Left renal cortex interstitium (tissue), 4 donors: Measurements from ENCODE around the gene ROMO1. TPM values are rescaled to one million over a fixed set of nuclear protein-coding genes. Genes with fewer than 3 reads are reported as not detected.
A peak's percentile ranks its signal among the peaks of the same experiment; 100 is the strongest.
"Not testable (repeated sequence)": the region's sequence is repeated elsewhere in the genome, so short reads cannot be mapped to it uniquely, and the experiment has no call there.

ENCODE experiments used
- DNase-seq, 4 donors: peaks; one replicate each; pipeline ENCODE4 v3.0.0-alpha.2; 2013; ENCODE audit warnings: low read depth in 4 of 4, low spot score in 2 of 4, missing footprints in 1 of 4
- polyA plus RNA-seq, 4 donors: library from polyadenylated mRNA; unstranded; fragments of 120-200 nt; gene quantifications; one replicate each; pipeline ENCODE4 v1.2.1, GENCODE V29; 2013; ENCODE audit not compliant: insufficient read length in 4 of 4

Gene ROMO1
- polyA plus RNA-seq, 4 donors: 56.9 to 132 (median 88.8) TPM

DNA sequence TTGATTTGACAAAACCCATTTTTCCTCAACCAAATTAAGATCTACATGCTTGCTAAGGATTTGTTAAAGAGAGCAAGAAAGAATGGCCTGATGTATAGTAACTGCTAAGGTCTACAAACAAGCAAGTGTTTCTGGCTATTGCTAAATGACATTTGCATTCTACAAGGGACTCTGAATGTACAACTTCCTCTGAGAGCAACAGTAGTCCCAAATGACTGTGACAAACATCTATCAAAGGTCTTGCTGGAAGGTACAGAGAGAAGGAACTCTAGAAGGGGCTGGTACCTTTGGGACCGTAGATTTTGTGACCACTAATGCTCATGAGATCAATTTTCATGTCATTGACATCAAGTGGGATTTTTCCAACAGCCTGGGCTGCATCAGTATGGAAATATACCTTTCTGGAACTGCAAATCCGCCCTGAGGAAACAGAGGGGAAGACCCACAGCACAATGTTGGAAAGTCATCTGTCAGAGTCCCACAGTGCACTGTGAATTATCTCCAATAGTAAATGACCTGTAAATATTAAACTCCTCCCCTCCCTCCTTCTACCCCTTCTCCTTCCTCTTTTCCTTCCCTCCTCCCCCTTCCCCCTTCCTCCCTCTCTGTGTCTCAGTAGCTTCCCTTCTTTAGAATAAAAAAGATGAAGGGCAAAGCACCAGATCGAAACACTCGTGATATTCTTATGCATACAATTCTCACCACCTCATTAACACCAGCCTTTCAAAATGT is 18.6 kb upstream of the ROMO1 start:
- no peak for DNase-seq

DNA sequence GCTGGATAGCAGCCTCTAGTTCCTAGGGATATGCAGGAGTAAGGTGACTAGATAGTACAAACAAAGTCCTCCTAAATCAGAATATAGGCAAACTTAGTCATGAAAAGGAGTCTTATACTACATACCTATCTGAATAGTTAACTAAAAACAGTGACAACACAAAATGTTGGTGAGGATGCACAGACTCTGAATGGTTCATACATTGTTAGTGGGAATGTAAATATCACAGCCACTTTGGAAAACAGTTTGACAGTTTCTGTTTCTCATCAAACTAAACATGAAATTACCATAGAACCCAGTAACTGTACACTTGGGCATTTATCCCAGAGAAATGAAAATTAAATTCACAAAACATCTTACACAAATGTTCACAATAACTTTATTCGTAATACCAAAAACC is 17.2 kb upstream of the ROMO1 start:
- DNase-seq: no peak

DNA sequence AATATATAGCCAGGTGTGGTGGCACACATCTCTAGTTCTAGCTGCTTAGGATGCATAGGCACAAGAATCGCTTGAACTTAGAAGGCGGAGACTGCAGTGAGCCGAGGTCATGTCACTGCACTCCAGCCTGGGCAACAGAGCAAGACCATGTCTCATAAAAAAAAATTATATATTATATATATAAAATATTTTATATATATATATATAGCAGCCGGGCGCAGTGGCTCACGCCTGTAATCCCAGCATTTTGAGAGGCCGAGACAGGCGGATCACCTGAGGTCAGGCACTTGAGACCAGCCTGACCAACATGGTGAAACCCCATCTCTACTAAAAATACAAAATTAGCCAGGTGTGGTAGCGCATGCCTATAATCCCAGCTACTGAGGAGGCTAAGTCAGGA is 13.8 kb upstream of the ROMO1 start:
- not testable (repeated sequence) for DNase-seq

DNA sequence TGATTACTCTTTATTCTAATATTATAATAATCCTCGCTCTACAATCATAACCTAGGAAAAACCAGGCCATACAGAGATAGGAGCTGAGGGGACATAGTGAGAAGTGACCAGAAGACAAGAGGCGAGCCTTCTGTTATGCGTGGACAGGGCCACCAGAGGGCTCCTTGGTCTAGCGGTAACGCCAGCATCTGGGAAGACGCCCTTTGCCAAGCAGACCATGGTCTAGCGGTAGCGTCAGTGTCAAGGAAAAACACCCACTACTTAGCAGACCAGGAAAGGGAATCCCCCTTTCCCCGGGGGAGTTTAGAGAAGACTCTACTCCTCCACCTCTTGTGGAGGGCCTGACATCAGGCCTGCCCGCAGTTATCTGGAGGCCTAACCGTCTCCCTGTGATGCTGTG is 12.3 kb upstream of the ROMO1 start:
- not testable (repeated sequence) for DNase-seq

DNA sequence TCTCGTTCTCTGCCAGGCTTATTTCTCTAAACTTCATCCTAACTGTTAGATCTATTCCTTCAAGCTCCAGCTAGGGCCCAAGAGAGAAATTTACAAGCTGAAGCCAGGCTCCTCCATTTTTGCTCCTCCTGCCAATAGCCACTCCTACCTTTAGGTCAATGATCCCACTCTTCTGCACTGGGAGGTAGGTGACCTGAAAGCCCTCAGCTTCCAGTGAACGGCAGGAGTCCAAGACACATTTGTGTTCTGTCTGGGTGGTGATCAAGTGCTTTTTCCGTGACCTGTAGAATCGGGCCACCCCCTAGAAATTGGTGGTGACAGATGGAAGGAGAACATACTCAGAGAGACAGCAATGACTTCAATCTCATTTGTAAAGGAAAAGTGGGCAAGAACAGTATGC is 8.9 kb upstream of the ROMO1 start:
- no peak for DNase-seq

DNA sequence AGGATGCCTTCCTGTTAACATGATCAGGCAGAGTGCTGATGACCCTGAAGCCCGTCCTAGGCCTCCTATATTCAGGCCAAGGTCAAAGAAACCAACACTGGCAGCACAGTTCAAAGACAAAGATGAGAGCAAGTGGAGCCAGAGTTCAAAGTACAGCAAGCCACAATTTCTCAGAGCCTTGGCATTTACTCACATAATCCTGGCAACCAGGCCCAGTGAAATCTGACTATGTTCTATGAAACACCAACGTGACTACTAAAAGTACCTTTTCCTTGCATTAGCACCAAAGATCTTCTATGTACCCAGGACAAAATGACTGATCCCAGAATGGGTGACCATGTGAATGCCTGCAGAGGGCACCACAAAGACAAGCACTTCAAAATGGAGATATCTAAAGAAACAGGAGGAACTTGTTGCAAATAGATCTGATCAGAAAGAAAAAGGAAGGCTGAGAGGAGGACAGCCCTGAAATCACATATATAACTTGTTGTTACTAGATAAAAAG is 3.9 kb upstream of the ROMO1 start:
- no peak for DNase-seq

DNA sequence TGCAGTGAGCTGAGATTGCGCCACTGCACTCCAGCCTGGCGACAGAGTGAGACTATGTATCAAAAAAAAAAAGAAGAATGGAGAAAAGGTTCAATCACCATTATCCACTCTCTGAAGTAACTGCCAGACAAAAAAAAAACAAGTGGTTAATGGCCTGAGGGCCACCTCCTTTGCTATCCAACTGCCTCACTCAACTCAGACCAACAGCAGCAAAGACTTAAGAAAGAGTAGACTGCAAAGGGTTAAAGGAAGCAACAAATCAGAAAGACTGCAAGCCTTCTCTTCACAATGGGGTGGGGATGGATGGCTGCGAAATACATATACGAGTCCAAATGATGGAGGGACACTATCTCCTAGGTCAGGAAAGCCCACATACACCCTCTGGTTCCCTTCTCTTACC is 3.2 kb upstream of the ROMO1 start:
- DNase-seq: no peak

DNA sequence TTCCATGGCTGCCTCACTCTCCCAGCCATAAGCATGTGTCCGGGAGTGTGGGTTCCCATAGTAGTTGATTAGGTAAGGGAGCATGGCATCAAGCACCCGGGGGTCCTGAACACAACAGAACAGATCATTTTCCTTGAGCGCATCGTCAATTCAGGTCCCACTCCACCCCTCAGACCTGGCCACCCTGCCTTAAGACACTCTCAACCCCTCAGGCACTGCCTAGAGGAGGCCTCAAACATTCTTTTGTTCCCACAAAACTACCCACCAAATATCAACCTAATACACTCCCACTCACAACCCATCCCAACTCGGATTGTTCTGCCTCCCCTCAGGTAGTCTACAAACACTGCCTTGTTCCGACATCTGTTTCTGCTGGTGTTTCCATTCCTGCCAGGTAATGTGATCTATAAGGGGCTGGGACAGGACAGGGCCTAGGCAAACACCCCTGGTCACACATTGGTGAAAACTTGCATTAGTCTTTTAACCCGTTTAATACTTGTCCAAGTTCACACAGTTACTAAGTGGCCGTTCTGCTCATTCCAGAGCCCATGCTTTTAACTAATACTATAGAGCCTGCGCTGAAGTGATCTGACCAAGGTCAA is 1.4 kb upstream of the ROMO1 start:
- DNase-seq: no peak

DNA sequence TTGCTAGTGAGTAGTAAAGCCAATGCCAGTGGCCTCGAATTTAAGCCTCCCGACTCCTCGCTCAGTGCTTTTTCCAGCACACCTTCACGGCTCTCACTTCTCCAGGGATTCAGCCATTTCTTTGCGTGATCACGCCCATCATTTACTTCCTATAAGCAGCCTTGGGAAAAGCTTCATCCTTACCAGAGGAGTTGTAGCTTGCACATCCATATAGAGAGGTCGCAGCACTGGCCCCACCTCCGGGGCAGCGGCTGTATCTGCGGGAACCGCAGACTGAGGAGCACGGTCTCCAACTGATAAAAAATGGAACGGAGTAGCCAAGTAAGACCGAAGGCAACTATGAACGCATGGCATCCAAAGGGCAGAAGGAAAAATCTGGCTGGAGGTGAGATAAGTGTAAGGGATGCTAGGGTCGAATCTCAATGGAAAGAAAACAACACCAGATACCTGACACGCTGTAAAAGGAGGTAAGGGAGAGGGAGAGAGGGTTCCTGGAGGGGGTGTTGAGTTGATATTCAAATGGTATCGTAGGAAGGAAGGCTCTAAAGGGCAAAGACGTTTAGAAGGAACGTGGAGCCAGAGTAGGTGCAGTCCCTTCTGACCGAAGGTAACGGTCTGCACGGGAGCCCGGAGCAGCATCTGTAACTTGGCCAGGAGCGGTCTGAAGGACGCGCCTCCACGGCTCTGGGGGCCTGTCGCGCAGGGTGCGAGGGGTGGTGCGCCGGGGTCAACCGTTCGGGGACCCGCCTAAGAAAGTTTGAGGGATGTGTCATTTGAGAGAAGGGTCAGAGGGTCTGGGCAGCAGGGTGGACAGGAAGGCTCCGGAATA is 693 bp upstream of the ROMO1 start:
- peak in 1 of 4 donors; percentile 10 for DNase-seq

DNA sequence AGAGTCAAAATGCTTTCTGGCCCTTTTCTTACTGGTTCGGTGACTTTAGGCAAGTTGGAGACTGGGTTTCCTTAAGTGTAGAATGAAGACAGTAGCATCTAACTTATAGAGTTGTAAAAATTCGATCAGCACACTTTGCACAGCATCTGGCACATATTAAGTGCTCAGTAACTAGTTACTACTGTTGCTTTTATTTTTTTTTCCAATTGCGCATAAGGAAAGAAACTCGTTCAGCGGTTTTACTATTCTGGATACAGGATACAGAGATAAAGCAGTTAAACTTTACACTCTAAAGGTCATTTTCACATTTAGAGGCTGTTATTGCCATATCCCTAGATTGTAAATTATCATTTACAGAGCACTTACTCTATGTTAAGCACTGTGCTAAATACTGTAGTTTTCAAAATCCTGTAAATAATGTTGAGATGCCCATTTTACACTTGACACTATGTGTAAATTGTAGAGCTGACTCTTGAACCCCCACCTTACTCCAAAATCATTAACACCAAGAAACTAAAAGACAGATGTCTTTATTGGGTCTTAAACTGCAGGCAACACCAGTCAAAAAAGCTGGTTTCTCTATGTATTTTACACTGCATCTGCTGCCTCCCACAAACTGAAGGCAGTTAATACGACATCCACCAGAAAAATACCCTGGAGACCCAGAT is 886 bp downstream of the ROMO1 start:
- DNase-seq: no peak

DNA sequence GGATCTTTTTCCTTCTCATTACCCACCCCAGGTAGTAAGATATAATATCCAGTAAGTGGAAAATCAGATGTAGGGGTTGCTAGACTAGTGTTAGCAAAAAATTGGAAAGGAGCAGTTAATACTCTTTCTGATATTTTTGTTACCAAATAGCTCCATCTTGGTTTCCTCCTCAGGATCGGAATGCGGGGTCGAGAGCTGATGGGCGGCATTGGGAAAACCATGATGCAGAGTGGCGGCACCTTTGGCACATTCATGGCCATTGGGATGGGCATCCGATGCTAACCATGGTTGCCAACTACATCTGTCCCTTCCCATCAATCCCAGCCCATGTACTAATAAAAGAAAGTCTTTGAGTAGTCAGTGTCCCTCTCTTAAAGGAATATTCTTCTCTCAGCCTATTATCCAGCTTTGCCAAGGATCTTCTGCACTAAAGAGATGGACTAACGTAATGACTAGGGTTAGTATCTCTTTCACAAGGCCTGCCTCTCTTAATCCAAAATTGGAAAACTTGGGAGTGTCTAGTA is 1.5 kb downstream of the ROMO1 start:
- DNase-seq: no peak

DNA sequence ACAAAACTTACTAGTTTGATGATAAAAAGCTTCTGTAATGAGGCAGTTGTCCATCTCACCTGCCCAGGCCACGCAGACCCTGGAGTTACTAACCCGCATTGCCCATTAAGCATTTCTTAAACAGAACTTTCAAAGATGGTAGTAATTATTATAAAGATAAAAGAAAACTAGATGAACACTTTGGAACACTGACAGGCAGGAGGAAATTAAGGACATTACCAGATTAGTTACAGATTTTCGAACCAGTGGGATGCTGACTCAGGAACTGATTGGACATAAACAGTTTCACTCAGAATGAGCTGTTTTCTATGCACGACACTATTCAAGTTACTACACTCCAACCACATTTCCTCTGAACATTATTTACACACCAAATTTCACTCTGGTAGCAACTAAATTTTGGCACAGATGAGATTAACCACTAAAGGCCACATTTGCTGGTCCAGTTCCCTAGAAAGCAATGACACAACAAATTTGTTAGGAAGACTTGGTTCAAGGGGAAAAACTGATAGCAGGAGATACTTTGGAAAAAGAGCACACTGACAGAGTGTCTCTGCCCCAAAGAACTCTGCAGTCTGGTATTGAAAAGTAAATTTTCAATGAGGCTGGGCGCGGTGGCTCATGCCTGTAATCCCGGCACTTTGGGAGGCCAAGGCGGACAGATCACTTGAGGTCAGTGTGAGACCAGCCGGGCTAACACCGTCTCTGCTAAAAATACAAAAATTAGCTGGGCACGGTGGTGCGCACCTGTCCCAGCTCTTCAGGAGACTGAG is 3.0 kb downstream of the ROMO1 start:
- no peak for DNase-seq

DNA sequence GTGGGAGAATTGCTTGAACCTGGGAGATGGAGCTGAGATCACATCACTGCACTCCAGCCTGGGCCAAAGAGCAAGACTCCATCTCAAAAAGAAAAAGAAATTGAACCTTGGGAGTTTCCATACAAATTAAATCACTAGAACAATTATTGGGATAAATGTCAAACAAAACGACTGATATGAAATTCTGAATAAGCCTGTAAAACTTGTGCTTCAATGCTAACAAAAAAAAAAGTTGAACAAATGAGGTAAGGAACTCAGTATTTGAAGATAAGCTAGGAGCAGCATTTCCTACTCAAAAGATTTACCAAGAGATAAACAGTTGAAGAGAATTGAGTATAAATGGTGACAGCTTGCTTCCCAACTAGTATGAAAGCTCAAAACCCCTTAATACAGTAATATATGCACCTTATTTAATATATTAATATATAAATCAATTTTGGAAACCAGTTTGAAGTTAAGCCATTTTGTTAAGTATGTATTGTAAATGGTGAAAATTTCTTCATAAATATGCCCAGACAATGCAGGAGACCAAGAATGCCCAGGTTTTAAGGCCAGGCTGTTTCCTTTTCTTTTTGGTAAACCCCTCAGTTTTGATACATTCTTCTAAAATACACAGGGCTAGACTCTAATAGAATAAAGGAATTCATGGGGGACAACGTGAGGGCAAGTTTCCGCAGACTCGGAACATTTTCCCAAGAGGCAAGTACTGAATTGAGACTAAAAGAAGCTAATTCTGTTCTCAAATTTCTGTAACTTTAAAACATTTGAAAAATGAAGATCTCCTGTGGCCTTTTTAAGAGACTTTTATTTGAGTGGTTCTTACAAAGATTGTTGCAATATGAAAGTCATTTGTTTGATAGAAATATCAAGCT is 3.9 kb downstream of the ROMO1 start:
- no peak for DNase-seq

DNA sequence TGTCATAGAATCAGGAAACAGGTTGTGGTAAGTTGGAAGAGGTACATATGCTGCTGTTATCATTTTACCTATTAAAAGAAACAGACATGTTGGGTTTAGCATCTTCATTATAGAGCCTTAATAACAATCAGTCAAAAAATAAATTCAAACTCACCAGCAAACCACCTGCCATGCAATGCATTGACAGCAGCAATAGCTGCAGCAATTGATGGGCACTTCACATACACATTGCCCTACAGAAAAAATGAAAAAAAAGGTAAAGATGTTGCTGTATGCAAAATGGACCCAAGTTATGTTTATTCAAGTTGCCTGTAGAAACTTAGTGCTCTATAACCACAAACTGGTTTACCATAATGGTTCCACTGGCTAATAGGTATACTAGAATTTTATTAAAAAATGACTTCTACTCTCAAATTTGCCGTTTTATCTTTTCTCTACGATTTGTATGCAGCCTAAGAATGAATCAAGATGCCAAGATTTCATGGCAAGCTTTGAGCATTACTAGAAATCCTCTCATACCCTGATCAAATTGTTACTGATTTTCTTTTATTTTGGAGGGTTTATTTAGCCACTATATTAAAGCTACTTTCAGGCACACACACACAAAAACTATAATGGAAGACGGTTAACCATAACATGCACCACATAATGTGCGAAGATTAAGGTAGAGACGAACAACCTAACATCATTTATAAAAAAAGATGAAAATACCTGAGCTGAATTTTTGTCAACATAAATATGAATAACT is 5.5 kb downstream of the ROMO1 start:
- no peak for DNase-seq

DNA sequence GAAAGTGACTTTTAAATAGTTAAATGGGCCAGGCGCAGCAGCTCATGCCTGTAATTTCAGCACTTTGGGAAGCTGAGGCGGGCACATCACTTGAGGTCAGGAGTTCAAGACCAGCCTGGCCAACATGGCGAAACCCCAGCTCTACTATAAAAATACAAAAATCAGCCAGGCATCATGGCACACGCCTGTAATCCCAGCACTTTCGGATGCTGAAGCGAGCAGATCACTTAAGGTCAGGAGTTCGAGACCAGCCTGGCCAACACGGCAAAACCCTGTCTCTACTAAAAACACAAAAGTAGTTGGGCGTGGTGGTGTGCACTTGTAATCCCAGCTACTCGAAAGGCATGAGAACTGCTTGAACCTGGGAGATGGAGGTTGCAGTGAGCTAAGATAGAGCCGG is 6.7 kb downstream of the ROMO1 start:
- not testable (repeated sequence) for DNase-seq

DNA sequence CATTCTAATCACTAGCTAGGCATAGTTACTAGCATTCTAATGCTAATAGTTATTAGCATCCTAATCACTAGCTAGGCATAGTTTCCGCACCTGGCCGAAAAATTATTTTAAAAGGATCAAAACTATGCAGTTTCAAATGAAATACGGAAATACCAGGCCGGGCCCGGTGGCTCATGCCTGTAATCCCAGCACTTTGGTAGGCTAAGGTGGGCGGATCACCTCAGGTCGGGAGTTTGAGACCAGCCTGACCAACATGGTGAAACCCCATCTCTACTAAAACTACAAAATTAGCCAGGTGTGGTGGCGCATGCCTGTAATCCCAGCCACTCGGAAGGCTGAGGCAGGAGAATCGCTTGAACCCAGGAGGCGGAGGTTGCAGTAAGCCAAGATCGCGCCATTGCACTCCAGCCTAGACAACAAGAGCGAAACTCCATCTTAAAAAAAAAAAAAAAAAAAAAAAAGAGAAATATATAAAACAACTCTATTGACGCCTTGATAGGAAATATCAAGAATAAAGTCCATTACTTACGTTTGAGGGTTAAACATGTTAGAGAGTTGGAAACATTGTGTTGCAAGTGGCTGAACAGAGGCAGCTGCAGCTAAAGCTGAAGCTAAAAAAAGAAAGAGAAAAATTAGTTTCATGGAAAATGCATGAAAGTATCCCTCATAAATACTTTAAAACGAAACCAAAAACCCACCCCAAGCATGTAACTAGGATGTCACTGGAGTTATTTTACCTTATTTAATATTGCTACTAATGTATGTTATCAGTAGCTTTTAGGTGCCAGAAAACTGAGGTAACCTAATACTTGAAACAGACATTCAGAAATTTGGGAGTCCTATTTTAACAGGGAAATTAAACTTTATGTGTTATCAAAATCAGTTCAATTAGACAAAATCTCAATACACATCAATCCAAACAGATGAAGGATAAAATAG is 7.7 kb downstream of the ROMO1 start:
- DNase-seq: not testable (repeated sequence)

DNA sequence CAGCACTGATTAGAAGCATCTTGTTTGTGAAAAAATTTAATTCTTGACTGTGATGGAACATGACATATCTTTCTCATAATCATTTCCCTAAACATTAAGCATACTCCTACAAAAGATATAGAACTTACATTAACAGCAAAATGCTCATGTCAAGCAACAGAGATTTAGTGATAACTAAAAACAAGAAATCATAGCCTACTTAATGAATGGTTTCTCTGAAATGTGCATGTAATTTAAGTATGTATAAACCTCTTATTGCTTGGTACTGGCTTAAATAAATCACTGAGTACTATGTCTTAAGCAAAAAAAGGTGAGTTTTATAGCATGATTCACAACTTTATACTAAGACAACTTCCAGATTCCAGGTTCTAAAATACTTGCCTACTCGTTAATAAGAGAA is 9.3 kb downstream of the ROMO1 start:
- no peak for DNase-seq
